ENCODE measurements around the gene TMEM38A. TPM values are rescaled to one million over a fixed set of nuclear protein-coding genes. Genes with fewer than 3 reads are reported as not detected.

TMEM38A gene
- total and polyA plus RNA-seq, 2 donors (not counting 1 experiment from before 2014, with no cell fraction given) = 1.2 to 2.0 TPM

DNA sequence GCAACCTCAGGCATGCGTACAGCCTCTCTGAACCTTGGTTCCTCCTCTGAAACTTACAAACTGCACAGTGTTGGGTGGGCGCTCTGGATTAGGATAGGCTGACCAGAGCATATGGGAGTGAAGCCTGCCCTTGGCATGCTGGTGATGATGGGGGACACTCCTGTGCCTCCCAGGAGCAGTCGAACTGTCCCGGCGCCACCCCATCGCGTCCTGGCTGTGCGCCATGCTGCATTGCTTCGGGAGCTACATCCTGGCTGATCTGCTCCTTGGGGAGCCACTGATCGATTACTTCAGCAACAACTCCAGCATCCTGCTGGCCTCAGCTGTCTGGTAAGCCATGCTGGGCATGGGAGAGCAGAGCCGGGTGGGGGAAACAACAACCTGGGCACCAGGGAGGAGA, 18.9 kb downstream of the TMEM38A start:
- TF ChIP-seq EZH2 (IDR thresholded peaks at IDR 0.05; ENCODE audit: low read length, missing control alignments) (no peak), CTCF (conservative IDR thresholded peaks at IDR 0.05 in 1 of 2, IDR thresholded peaks at IDR 0.05 in 1 of 2; ENCODE audit: low read depth in 1 of 2, low read length in 2 of 2) (no peak)

DNA sequence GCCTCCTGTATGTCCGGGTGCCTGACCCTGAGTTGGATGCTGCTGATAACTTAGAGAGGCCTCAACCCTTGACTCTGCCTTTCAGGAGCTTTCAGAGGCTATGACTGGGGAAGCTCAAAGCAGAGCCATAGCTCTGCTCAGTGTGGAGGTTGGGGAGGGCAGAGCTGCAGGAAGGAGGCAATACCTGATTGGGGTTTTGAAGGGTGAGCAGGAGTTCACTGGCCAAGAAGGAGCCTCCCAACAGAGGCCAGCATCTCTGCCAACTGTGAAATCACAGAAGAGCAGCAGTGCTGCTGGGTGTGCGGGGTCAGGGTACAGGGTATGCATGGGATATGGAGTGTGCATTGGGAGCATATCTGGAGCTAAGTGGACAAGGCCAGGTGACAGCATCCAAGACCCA, 21.6 kb downstream of the TMEM38A start:
- H2AFZ ChIP-seq (ENCODE audit: low read length) = no peak overlapping the region
- TF ChIP-seq EZH2 (IDR thresholded peaks at IDR 0.05; ENCODE audit: low read length, missing control alignments) (no peak), CTCF (conservative IDR thresholded peaks at IDR 0.05 in 1 of 2, IDR thresholded peaks at IDR 0.05 in 1 of 2; ENCODE audit: low read depth in 1 of 2, low read length in 2 of 2) (no peak)
- H3K27me3 ChIP-seq (ENCODE audit: control insufficient read depth, insufficient read depth, low read length) = no peaks in the 10 kb centered on the region
- no peaks in the 10 kb centered on the region for H4K20me1 ChIP-seq (ENCODE audit: control insufficient read depth, extremely low read depth, insufficient read depth, low read length)
- no peaks in the 10 kb centered on the region for H3K9me3 ChIP-seq (ENCODE audit: control insufficient read depth, insufficient read depth, low read depth, low read length)
- H3K36me3 ChIP-seq (ENCODE audit: control insufficient read depth, insufficient read depth, low read length) = no peaks in the 10 kb centered on the region
- no peaks in the 10 kb centered on the region for H3K79me2 ChIP-seq (ENCODE audit: control insufficient read depth, insufficient read depth, low read length)
- H3K4me1 ChIP-seq (ENCODE audit: control insufficient read depth, extremely low read depth, insufficient read depth, low read length) = peaks cover 2% of the 10 kb centered on the region
- H3K4me3 ChIP-seq (replicated peaks in 1 of 4; ENCODE audit: control extremely low read depth in 1 of 4, insufficient read depth in 1 of 4, low read depth in 3 of 4, low read length in 4 of 4) = no peak overlapping the region
- H3K9ac ChIP-seq (ENCODE audit: insufficient read depth, low read length) = no peak overlapping the region
- H3K27ac ChIP-seq (ENCODE audit: insufficient read depth, low read length) = no peak overlapping the region
- H3K4me2 ChIP-seq (ENCODE audit: extremely low read depth, insufficient read depth, low read length) = no peak overlapping the region
- DNase-seq (ENCODE audit: low read depth in 2 of 2) = no peak

More for the DNA sequence above, 18.9 kb downstream of the TMEM38A start:
- Histone ChIP-seq H3K27ac (ENCODE audit: insufficient read depth, low read length) (no peak overlapping the region), H3K4me2 (ENCODE audit: extremely low read depth, insufficient read depth, low read length) (no peak overlapping the region), H2AFZ (ENCODE audit: low read length) (no peak overlapping the region), H3K4me1 (ENCODE audit: control insufficient read depth, extremely low read depth, insufficient read depth, low read length) (no peaks in the 10 kb centered on the region), H3K9ac (ENCODE audit: insufficient read depth, low read length) (no peak overlapping the region), H3K79me2 (ENCODE audit: control insufficient read depth, insufficient read depth, low read length) (no peaks in the 10 kb centered on the region), H3K9me3 (ENCODE audit: control insufficient read depth, insufficient read depth, low read depth, low read length) (no peaks in the 10 kb centered on the region), H3K36me3 (ENCODE audit: control insufficient read depth, insufficient read depth, low read length) (no peaks in the 10 kb centered on the region), H3K4me3 (replicated peaks in 1 of 4; ENCODE audit: control extremely low read depth in 1 of 4, insufficient read depth in 1 of 4, low read depth in 3 of 4, low read length in 4 of 4) (no peak overlapping the region), H3K27me3 (ENCODE audit: control insufficient read depth, insufficient read depth, low read length) (no peaks in the 10 kb centered on the region), H4K20me1 (ENCODE audit: control insufficient read depth, extremely low read depth, insufficient read depth, low read length) (no peaks in the 10 kb centered on the region)
- DNase-seq (ENCODE audit: low read depth in 2 of 2) = no peak

DNA sequence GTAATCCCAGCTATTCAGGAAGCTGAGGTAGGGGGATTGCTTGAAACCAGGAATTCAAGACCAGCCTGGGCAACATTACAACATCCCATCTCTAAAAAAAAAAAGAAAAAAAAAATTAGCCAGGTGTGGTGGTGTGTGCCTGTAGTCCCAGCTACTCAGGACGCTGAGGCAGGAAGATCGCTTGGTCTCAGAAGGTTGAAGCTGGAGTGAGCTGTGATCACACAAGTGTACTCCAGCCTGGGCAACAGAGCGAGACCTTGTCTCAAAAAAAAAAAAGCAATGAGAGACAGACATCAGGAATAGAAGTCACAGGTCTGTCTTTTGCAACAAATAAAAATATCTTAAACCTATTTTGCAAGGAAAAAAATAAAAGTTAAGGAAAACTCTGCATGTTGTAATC, 23.3 kb downstream of the TMEM38A start:
- DNase-seq (ENCODE audit: low read depth in 2 of 2) = no peak
- no peaks in the 10 kb centered on the region for H3K79me2 ChIP-seq (ENCODE audit: control insufficient read depth, insufficient read depth, low read length)
- H3K4me1 ChIP-seq (ENCODE audit: control insufficient read depth, extremely low read depth, insufficient read depth, low read length) = peaks cover 2% of the 10 kb centered on the region
- H3K27me3 ChIP-seq (ENCODE audit: control insufficient read depth, insufficient read depth, low read length) = no peaks in the 10 kb centered on the region
- no peak overlapping the region for H3K4me2 ChIP-seq (ENCODE audit: extremely low read depth, insufficient read depth, low read length)
- H3K27ac ChIP-seq (ENCODE audit: insufficient read depth, low read length) = no peak overlapping the region
- no peak overlapping the region for H2AFZ ChIP-seq (ENCODE audit: low read length)
- H4K20me1 ChIP-seq (ENCODE audit: control insufficient read depth, extremely low read depth, insufficient read depth, low read length) = no peaks in the 10 kb centered on the region
- no peak overlapping the region for H3K9ac ChIP-seq (ENCODE audit: insufficient read depth, low read length)
- no peaks in the 10 kb centered on the region for H3K9me3 ChIP-seq (ENCODE audit: control insufficient read depth, insufficient read depth, low read depth, low read length)
- no peak overlapping the region for H3K4me3 ChIP-seq (replicated peaks in 1 of 4; ENCODE audit: control extremely low read depth in 1 of 4, insufficient read depth in 1 of 4, low read depth in 3 of 4, low read length in 4 of 4)
- TF ChIP-seq EZH2 (IDR thresholded peaks at IDR 0.05; ENCODE audit: low read length, missing control alignments) (no peak), CTCF (conservative IDR thresholded peaks at IDR 0.05 in 1 of 2, IDR thresholded peaks at IDR 0.05 in 1 of 2; ENCODE audit: low read depth in 1 of 2, low read length in 2 of 2) (no peak)
- H3K36me3 ChIP-seq (ENCODE audit: control insufficient read depth, insufficient read depth, low read length) = no peaks in the 10 kb centered on the region
